IMR-90 (cell line): Measurements from ENCODE around the gene OXNAD1. TPM values are rescaled to one million over a fixed set of nuclear protein-coding genes. Genes with fewer than 3 reads are reported as not detected.

Experiments
- ATAC-seq: fragments of 200-7000 bp; cut with Tn5 transposase; 2 replicates; pipeline ENCODE4 v1.9.1; 2020; ENCODE audit warnings: low read depth, mild to moderate bottlenecking, moderate library complexity
- BruUV-seq: library from RNA; stranded (reverse); fragments of 400-500 nt; replicated peaks from 2 replicates; lab custom pipeline; 2021; lab: Mats Ljungman, UMichigan
- CTCF ChIA-PET: fragments of 300-600 bp; formaldehyde crosslinking; extraction: SDS; loops from one replicate; lab custom pipeline; 2021; ENCODE audit warnings: antibody characterized with exemption; lab: Yijun Ruan, JAX
- POLR2A ChIA-PET: fragments of 300-600 bp; sonication (Branson Sonifier 250); formaldehyde crosslinking; loops from one replicate; lab custom pipeline; 2022; ENCODE audit warnings: antibody characterized with exemption; ENCODE audit not compliant: unreplicated experiment; lab: Charles Lee
- DNase-seq: peaks from one replicate; pipeline ENCODE4 v3.0.0; 2013
- H2AFZ ChIP-seq: replicated peaks from 2 replicates; pipeline ENCODE3; 2013; ENCODE audit warnings: low read length, mild to moderate bottlenecking; ENCODE audit not compliant: poor library complexity
- H2AK5ac ChIP-seq: 2 replicates; pipeline ENCODE4 v1.6.1; 2013; ENCODE audit warnings: low read depth, low read length, inconsistent platforms
- H2AK9ac ChIP-seq: replicated peaks from 2 replicates; pipeline ENCODE3; 2013; ENCODE audit warnings: mild to moderate bottlenecking, low read depth, low read length, moderate library complexity; ENCODE audit not compliant: poor library complexity
- H2BK120ac ChIP-seq: 2 replicates; pipeline ENCODE4 v1.6.1; 2013; ENCODE audit warnings: low read depth, low read length, inconsistent platforms
- H2BK15ac ChIP-seq: 3 replicates; pipeline ENCODE4 v1.6.1; 2013; ENCODE audit warnings: low read depth, low read length, inconsistent platforms
- H2BK20ac ChIP-seq: 2 replicates; pipeline ENCODE4 v1.6.1; 2013; ENCODE audit warnings: low read depth, mild to moderate bottlenecking, inconsistent platforms, low read length, moderate library complexity
- H2BK5ac ChIP-seq: 2 replicates; pipeline ENCODE4 v1.6.1; 2013; ENCODE audit warnings: mild to moderate bottlenecking, low read depth, low read length, inconsistent platforms; ENCODE audit not compliant: poor library complexity, severe bottlenecking
- H3K14ac ChIP-seq: replicated peaks from 2 replicates; pipeline ENCODE4 v1.6.1; 2013; ENCODE audit warnings: low read depth, low read length, inconsistent platforms
- H3K18ac ChIP-seq: 2 replicates; pipeline ENCODE4 v1.6.1; 2013; ENCODE audit warnings: low read depth, low read length, control low read depth
- H3K23ac ChIP-seq: 2 replicates; pipeline ENCODE4 v1.6.1; 2013; ENCODE audit warnings: low read depth, low read length, inconsistent platforms
- H3K27ac ChIP-seq: 2 replicates; pipeline ENCODE4 v1.5.1; 2013; ENCODE audit warnings: mild to moderate bottlenecking, control low read depth, low read length; ENCODE audit not compliant: insufficient read depth
- H3K27me3 ChIP-seq: 2 replicates; pipeline ENCODE4 v1.6.1; 2013; ENCODE audit warnings: low read length; ENCODE audit not compliant: control insufficient read depth, insufficient read depth
- H3K36me3 ChIP-seq: 2 replicates; pipeline ENCODE4 v1.6.1; 2013; ENCODE audit warnings: low read length, mixed read lengths; ENCODE audit not compliant: control insufficient read depth, insufficient read depth
- H3K4ac ChIP-seq: 2 replicates; pipeline ENCODE4 v1.6.1; 2013; ENCODE audit warnings: low read depth, low read length, inconsistent platforms
- H3K4me1 ChIP-seq: 2 replicates; pipeline ENCODE4 v1.6.1; 2013; ENCODE audit warnings: low read length, mixed read lengths; ENCODE audit not compliant: control insufficient read depth, insufficient read depth
- H3K4me2 ChIP-seq: 2 replicates; pipeline ENCODE4 v1.6.1; 2013; ENCODE audit warnings: low read depth, mild to moderate bottlenecking, control low read depth, low read length, moderate library complexity
- H3K4me3 ChIP-seq: 2 replicates; pipeline ENCODE4 v1.5.1; 2013; ENCODE audit warnings: low read depth, mild to moderate bottlenecking, control low read depth, low read length, moderate library complexity; ENCODE audit not compliant: insufficient read depth
- H3K56ac ChIP-seq: 2 replicates; pipeline ENCODE4 v1.6.1; 2013; ENCODE audit warnings: low read length, inconsistent platforms; ENCODE audit not compliant: insufficient read depth; ENCODE audit errors: extremely low read depth
- H3K79me1 ChIP-seq, 2 experiments: 2 replicates each; pipeline ENCODE4 v1.6.1; 2013; ENCODE audit warnings: low read length in 2 of 2, inconsistent platforms in 1 of 2, low read depth in 1 of 2
- H3K9ac ChIP-seq: 2 replicates; pipeline ENCODE4 v1.6.1; 2013; ENCODE audit warnings: low read depth, low read length, control low read depth
- H3K9me1 ChIP-seq: 2 replicates; pipeline ENCODE4 v1.6.1; 2013; ENCODE audit warnings: low read length, inconsistent platforms; ENCODE audit not compliant: insufficient read depth
- H3K9me3 ChIP-seq: 2 replicates; pipeline ENCODE4 v1.6.1; 2013; ENCODE audit warnings: low read length; ENCODE audit not compliant: control insufficient read depth, insufficient read depth
- H4K20me1 ChIP-seq: 2 replicates; pipeline ENCODE4 v1.6.1; 2013; ENCODE audit warnings: low read length, inconsistent platforms; ENCODE audit not compliant: insufficient read depth
- H4K5ac ChIP-seq: 2 replicates; pipeline ENCODE4 v1.6.1; 2013; ENCODE audit warnings: mild to moderate bottlenecking, low read depth, low read length, control low read depth
- H4K8ac ChIP-seq, 2 experiments: 2 replicates each; pipeline ENCODE4 v1.6.1; 2013; ENCODE audit warnings: low read depth in 2 of 2, low read length in 2 of 2, control low read depth in 1 of 2, inconsistent platforms in 1 of 2
- H4K91ac ChIP-seq: 2 replicates; pipeline ENCODE4 v1.6.1; 2013; ENCODE audit warnings: low read depth, low read length, inconsistent platforms; ENCODE audit not compliant: insufficient read depth
- BHLHE40 ChIP-seq: fragments of 150-350 bp; IDR thresholded peaks from 2 replicates; pipeline ENCODE4 v1.6.1; 2016; ENCODE audit warnings: mild to moderate bottlenecking, low read depth, low read length
- CEBPB ChIP-seq: IDR thresholded peaks from 2 replicates; pipeline ENCODE4 v1.6.1; 2012; ENCODE audit warnings: low read depth, low read length, improper control_type of control experiment
- CHD1 ChIP-seq: IDR thresholded peaks from 2 replicates; pipeline ENCODE4 v1.6.1; 2012; ENCODE audit warnings: low read depth, low read length, improper control_type of control experiment
- FOS ChIP-seq: fragments of 150-350 bp; IDR thresholded peaks from 2 replicates; pipeline ENCODE4 v1.6.1; 2016; ENCODE audit warnings: low read depth, low read length
- MAFK ChIP-seq: IDR thresholded peaks from 2 replicates; pipeline ENCODE4 v1.6.1; 2012; ENCODE audit warnings: low read depth, low read length, improper control_type of control experiment
- MAZ ChIP-seq: IDR thresholded peaks from 2 replicates; pipeline ENCODE4 v1.6.1; 2012; ENCODE audit warnings: low read depth, mild to moderate bottlenecking, low read length, improper control_type of control experiment, moderate library complexity, borderline replicate concordance
- MXI1 ChIP-seq: IDR thresholded peaks from 2 replicates; pipeline ENCODE4 v1.6.1; 2012; ENCODE audit warnings: low read depth, mild to moderate bottlenecking, low read length, moderate library complexity, borderline replicate concordance
- NFE2L2 ChIP-seq: fragments of 150-350 bp; IDR thresholded peaks from 2 replicates; pipeline ENCODE4 v1.6.1; 2016; ENCODE audit warnings: low read depth, mild to moderate bottlenecking, low read length
- POLR2A ChIP-seq: IDR thresholded peaks from 2 replicates; pipeline ENCODE4 v1.6.1; 2012; ENCODE audit warnings: mild to moderate bottlenecking, low read depth, low read length
- RAD21 ChIP-seq: IDR thresholded peaks from 2 replicates; pipeline ENCODE4 v1.6.1; 2012; ENCODE audit warnings: low read length, improper control_type of control experiment
- RCOR1 ChIP-seq: IDR thresholded peaks from 2 replicates; pipeline ENCODE4 v1.6.1; 2012; ENCODE audit warnings: mild to moderate bottlenecking, low read length, improper control_type of control experiment; ENCODE audit not compliant: insufficient replicate concordance
- RFX5 ChIP-seq: IDR thresholded peaks from 2 replicates; pipeline ENCODE4 v1.8.0; 2012; ENCODE audit warnings: low read depth, mild to moderate bottlenecking, low read length, moderate library complexity
- SMC3 ChIP-seq: fragments of 150-350 bp; IDR thresholded peaks from 2 replicates; pipeline ENCODE4 v1.6.1; 2016; ENCODE audit warnings: low read depth, mild to moderate bottlenecking, antibody characterized with exemption, low read length, moderate library complexity
- WGBS, 2 experiments: methylation state at CpG; one replicate each; pipeline versions ENCODE4 v1.1.5 to v1.1.7; 2013; ENCODE audit warnings: missing lambda C conversion rate in 2 of 2; ENCODE audit not compliant: insufficient read length in 1 of 2; ENCODE audit errors: extremely low coverage in 2 of 2; 5-methylcytosine and 5-hydroxymethylcytosine counted together
- dilution Hi-C: fragments of 300-500 bp; cut with HindIII; formaldehyde crosslinking; loops from one replicate; pipeline ENCODE4 v1.14.3; 2018; ENCODE audit warnings: low sequenced_read_pairs; ENCODE audit not compliant: unreplicated experiment
- in situ Hi-C: fragments of 300-500 bp; cut with MboI; formaldehyde crosslinking; loops from 3 replicates; pipeline ENCODE4 v1.14.3; 2019; ENCODE audit warnings: low sequenced_read_pairs, inconsistent platforms, mixed read lengths
- intact Hi-C: fragments of 100-400 bp; cut with micrococcal nuclease; formaldehyde crosslinking; loops from 2 replicates; pipeline ENCODE4 v1.10.0; 2022
- polyA plus RNA-seq, 3 experiments: library from polyadenylated mRNA; depleted of rRNA; stranded (reverse); fragments of >200 nt; gene quantifications; 2 replicates each; pipeline ENCODE4 v1.2.3, GENCODE V29; 2012; ENCODE audit warnings: low replicate concordance in 1 of 3
- total RNA-seq: library from RNA; depleted of rRNA; stranded (reverse); fragments of >200 nt; gene quantifications from 2 replicates; pipeline ENCODE4 v1.2.3, GENCODE V29; 2012
- TF ChIP-seq, protein P1 (sequence below): fragments of 150-350 bp; IDR thresholded peaks from 2 replicates; pipeline ENCODE4 v1.6.1; 2016; ENCODE audit warnings: low read depth, mild to moderate bottlenecking, low read length, moderate library complexity, borderline replicate concordance
- TF ChIP-seq, protein P2 (sequence below): conservative IDR thresholded peaks from 2 replicates; pipeline ENCODE4 v1.5.1; 2012; ENCODE audit warnings: mild to moderate bottlenecking, low read depth, low read length, improper control_type of control experiment
- TF ChIP-seq, protein P3 (sequence below): fragments of 150-350 bp; IDR thresholded peaks from 2 replicates; pipeline ENCODE4 v1.6.1; 2017; ENCODE audit warnings: mild to moderate bottlenecking, antibody characterized with exemption, low read length, low read depth

Gene OXNAD1
- total and polyA plus RNA-seq, 2 of the 4 experiments (the other 2 are of a cell fraction): 6.2 to 11.3 TPM

DNA sequence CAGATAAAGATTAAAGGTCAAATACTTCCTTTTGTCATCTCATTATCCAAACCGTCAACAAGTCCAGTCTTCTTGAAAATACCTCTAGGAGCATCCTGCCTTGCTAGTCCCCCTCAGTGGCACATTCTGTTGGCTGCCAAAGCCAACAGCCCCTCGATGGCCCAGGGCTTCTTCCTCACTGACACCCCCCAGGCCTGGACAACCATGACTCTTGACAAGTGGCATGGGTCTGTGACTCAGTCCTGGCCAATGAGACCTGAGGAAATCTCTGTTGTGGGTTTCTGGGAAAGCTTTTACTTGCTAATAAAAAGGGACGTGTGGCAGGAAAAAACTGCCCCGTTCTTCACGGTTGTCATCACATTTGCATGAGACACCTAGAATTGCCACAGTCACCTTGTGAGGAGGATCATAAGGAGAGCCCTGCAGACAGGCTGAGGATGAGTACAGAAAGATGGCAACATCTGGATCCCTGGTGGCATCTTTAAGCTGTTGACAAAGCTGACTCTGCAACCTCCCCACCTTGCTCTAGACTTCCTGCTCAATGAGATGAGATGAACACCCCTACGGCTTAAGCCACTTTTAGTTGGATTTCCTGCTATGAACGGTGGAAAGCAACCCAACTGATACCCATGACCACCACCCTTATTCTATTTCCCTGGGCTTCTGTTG, 81.5 kb downstream of the OXNAD1 start:
- no peak for ATAC-seq
- POLR2A ChIA-PET: interaction anchor here (0.5 kb wide), 1 partner anchor 139 kb away, joined by 3 read pairs; no protein-coding TSS in a partner anchor

More for the DNA sequence above, 81.5 kb downstream of the OXNAD1 start:
- peaks cover 28% of the 10 kb centered on the region for H3K36me3 ChIP-seq
- no peak overlapping the region for H3K4me2 ChIP-seq
- H3K9ac ChIP-seq: no peak overlapping the region
- no peak overlapping the region for H4K5ac ChIP-seq
- H2AK5ac ChIP-seq: no peak overlapping the region
- intact Hi-C loops (no loop called here), in situ Hi-C loops (no loop called here), dilution Hi-C loops (no loop called here)
- H3K4me3 ChIP-seq: no peak overlapping the region
- no peak overlapping the region for H2BK20ac ChIP-seq
- H2BK15ac ChIP-seq: no peak overlapping the region
- H3K27ac ChIP-seq: no peak overlapping the region
- TF ChIP-seq FOS (no peak), CHD1 (no peak), RCOR1 (no peak), MXI1 (no peak), RAD21 (no peak), MAZ (no peak), CEBPB (no peak), BHLHE40 (no peak), MAFK (no peak), NFE2L2 (no peak), SMC3 (no peak), RFX5 (no peak), POLR2A (no peak)
- TF ChIP-seq, protein P1, sequence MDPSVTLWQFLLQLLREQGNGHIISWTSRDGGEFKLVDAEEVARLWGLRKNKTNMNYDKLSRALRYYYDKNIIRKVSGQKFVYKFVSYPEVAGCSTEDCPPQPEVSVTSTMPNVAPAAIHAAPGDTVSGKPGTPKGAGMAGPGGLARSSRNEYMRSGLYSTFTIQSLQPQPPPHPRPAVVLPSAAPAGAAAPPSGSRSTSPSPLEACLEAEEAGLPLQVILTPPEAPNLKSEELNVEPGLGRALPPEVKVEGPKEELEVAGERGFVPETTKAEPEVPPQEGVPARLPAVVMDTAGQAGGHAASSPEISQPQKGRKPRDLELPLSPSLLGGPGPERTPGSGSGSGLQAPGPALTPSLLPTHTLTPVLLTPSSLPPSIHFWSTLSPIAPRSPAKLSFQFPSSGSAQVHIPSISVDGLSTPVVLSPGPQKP: no peak
- TF ChIP-seq, protein P2, sequence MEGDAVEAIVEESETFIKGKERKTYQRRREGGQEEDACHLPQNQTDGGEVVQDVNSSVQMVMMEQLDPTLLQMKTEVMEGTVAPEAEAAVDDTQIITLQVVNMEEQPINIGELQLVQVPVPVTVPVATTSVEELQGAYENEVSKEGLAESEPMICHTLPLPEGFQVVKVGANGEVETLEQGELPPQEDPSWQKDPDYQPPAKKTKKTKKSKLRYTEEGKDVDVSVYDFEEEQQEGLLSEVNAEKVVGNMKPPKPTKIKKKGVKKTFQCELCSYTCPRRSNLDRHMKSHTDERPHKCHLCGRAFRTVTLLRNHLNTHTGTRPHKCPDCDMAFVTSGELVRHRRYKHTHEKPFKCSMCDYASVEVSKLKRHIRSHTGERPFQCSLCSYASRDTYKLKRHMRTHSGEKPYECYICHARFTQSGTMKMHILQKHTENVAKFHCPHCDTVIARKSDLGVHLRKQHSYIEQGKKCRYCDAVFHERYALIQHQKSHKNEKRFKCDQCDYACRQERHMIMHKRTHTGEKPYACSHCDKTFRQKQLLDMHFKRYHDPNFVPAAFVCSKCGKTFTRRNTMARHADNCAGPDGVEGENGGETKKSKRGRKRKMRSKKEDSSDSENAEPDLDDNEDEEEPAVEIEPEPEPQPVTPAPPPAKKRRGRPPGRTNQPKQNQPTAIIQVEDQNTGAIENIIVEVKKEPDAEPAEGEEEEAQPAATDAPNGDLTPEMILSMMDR: no peak
- TF ChIP-seq, protein P3, sequence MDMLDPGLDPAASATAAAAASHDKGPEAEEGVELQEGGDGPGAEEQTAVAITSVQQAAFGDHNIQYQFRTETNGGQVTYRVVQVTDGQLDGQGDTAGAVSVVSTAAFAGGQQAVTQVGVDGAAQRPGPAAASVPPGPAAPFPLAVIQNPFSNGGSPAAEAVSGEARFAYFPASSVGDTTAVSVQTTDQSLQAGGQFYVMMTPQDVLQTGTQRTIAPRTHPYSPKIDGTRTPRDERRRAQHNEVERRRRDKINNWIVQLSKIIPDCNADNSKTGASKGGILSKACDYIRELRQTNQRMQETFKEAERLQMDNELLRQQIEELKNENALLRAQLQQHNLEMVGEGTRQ: no peak
- H2AK9ac ChIP-seq: no peak overlapping the region
- H3K23ac ChIP-seq: no peak overlapping the region
- peaks cover 3 to 13% of the 10 kb centered on the region in 2 experiments; a peak in 3 of 4 replicates for H3K79me1 ChIP-seq
- CTCF ChIA-PET: no interaction called here
- H4K20me1 ChIP-seq: no peaks in the 10 kb centered on the region
- no peak overlapping the region for H3K18ac ChIP-seq
- no peak overlapping the region for H2BK5ac ChIP-seq
- no peak overlapping the region for H4K8ac ChIP-seq
- no peaks in the 10 kb centered on the region for H3K27me3 ChIP-seq
- no TSS peak for BruUV-seq
- H3K9me3 ChIP-seq: no peaks in the 10 kb centered on the region
- H3K4me1 ChIP-seq: peaks cover 8% of the 10 kb centered on the region
- DNase-seq: no peak
- H3K56ac ChIP-seq: no peak overlapping the region
- WGBS, 2 experiments: 100% methylated on average over 4 of the region's 7 CpGs; no CpG with 5 or more reads in 1 of the 2 experiments
- 0 out of 2 replicates have a peak, but pooled peaks cover 3% of the 10 kb centered on the region for H3K9me1 ChIP-seq
- no peak overlapping the region for H2AFZ ChIP-seq
- no peak overlapping the region; the same call in 1 of the 2 replicates for H2BK120ac ChIP-seq
- H3K4ac ChIP-seq: no peak overlapping the region
- H3K14ac ChIP-seq: no peak overlapping the region
- H4K91ac ChIP-seq: no peak overlapping the region
